Breast epithelium (tissue), 3 donors: Measurements from ENCODE around the gene CCDC178.

Experiments used
- POLR2A ChIP-seq: fragments of 450-650 bp; IDR thresholded peaks from one replicate; pipeline ENCODE4 v1.6.1; 2016; ENCODE audit warnings: antibody characterized with exemption, mild to moderate bottlenecking, moderate library complexity
- TF ChIP-seq, protein P1 (sequence below), 3 donors: fragments of 450-650 bp; IDR thresholded peaks; one replicate each; pipeline ENCODE4 v1.5.1; 2016 to 2017; ENCODE audit warnings: antibody characterized with exemption in 3 of 3, mild to moderate bottlenecking in 3 of 3, moderate library complexity in 3 of 3

- TF ChIP-seq, protein P1, sequence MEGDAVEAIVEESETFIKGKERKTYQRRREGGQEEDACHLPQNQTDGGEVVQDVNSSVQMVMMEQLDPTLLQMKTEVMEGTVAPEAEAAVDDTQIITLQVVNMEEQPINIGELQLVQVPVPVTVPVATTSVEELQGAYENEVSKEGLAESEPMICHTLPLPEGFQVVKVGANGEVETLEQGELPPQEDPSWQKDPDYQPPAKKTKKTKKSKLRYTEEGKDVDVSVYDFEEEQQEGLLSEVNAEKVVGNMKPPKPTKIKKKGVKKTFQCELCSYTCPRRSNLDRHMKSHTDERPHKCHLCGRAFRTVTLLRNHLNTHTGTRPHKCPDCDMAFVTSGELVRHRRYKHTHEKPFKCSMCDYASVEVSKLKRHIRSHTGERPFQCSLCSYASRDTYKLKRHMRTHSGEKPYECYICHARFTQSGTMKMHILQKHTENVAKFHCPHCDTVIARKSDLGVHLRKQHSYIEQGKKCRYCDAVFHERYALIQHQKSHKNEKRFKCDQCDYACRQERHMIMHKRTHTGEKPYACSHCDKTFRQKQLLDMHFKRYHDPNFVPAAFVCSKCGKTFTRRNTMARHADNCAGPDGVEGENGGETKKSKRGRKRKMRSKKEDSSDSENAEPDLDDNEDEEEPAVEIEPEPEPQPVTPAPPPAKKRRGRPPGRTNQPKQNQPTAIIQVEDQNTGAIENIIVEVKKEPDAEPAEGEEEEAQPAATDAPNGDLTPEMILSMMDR (IDR thresholded peaks at IDR 0.05) = no peak
- no peak for TF ChIP-seq POLR2A
Observed at GRCh38 chr18:32958746-32959145, 481.8 kb downstream of the CCDC178 start.
